H1 (cell line): ENCODE data around the gene TREM1. TPM values are rescaled to one million over a fixed set of nuclear protein-coding genes. Genes with fewer than 3 reads are reported as not detected.

Experiments used
- CTCF ChIA-PET: fragments of 300-600 bp; sonication (Branson Sonifier 250); formaldehyde crosslinking; loops from one replicate; lab custom pipeline; 2021; ENCODE audit not compliant: partially characterized antibody; lab: Charles Lee
- POLR2A ChIA-PET: fragments of 300-600 bp; sonication (Branson Sonifier 250); formaldehyde crosslinking; loops from one replicate; lab custom pipeline; 2021; ENCODE audit warnings: inconsistent platforms; ENCODE audit not compliant: partially characterized antibody; lab: Charles Lee
- DNase-seq, 2 experiments: peaks; one replicate each; pipeline versions ENCODE4 v3.0.0 to v3.0.0-alpha.2; 2010 to 2022; ENCODE audit warnings: low spot score in 2 of 2, low read depth in 1 of 2, mixed read lengths in 1 of 2
- FAIRE-seq: peaks from 2 replicates; lab custom pipeline; 2011; peaks lifted over from hg19 to GRCh38; lab: Jason Lieb, UNC
- H2AFZ ChIP-seq: 2 replicates; pipeline ENCODE4 v1.8.1; 2012; ENCODE audit warnings: low read length, inconsistent platforms
- H2AK5ac ChIP-seq: 2 replicates; pipeline ENCODE4 v1.6.1; 2013; ENCODE audit warnings: low read depth, low read length
- H2BK120ac ChIP-seq: replicated peaks from 2 replicates; pipeline ENCODE3; 2013; ENCODE audit warnings: low read depth, low read length, inconsistent platforms
- H2BK12ac ChIP-seq: 2 replicates; pipeline ENCODE4 v1.6.1; 2013; ENCODE audit warnings: low read depth, low read length
- H2BK15ac ChIP-seq: 2 replicates; pipeline ENCODE4 v1.6.1; 2013; ENCODE audit warnings: low read length
- H2BK20ac ChIP-seq: 2 replicates; pipeline ENCODE4 v1.6.1; 2013; ENCODE audit warnings: low read length
- H2BK5ac ChIP-seq: 2 replicates; pipeline ENCODE4 v1.6.1; 2013; ENCODE audit warnings: low read depth, low read length
- H3K14ac ChIP-seq: 2 replicates; pipeline ENCODE4 v1.6.1; 2013; ENCODE audit warnings: inconsistent platforms; ENCODE audit not compliant: insufficient read length
- H3K18ac ChIP-seq: 2 replicates; pipeline ENCODE4 v1.6.1; 2013; ENCODE audit warnings: low read length; ENCODE audit errors: extremely low read depth
- H3K23ac ChIP-seq: 2 replicates; pipeline ENCODE4 v1.6.1; 2013; ENCODE audit warnings: inconsistent platforms; ENCODE audit not compliant: insufficient read length
- H3K23me2 ChIP-seq: 2 replicates; pipeline ENCODE4 v1.6.1; 2013; ENCODE audit warnings: low read depth, low read length
- H3K27ac ChIP-seq: 2 replicates; pipeline ENCODE4 v1.6.1; 2011; ENCODE audit warnings: low read depth, low read length, inconsistent platforms
- H3K27me3 ChIP-seq, 4 experiments: replicated peaks in 1 of 4; 1 replicate in 1 of 4; 2 replicates in 3 of 4; pipeline versions ENCODE4 v1.6.1 to v1.8.1; 2011 to 2013; ENCODE audit warnings: low read length in 3 of 4, mild to moderate bottlenecking in 3 of 4, inconsistent platforms in 2 of 4, mixed read lengths in 2 of 4, moderate library complexity in 1 of 4; ENCODE audit not compliant: control insufficient read depth in 3 of 4, insufficient read depth in 3 of 4; ENCODE audit errors: extremely low read depth in 1 of 4
- H3K36me3 ChIP-seq, 4 experiments: 2 replicates each; pipeline versions ENCODE4 v1.6.1 to v1.8.1; 2011 to 2013; ENCODE audit warnings: mild to moderate bottlenecking in 4 of 4, low read length in 3 of 4, moderate library complexity in 2 of 4, control low read depth in 1 of 4, inconsistent platforms in 1 of 4; ENCODE audit not compliant: insufficient read depth in 4 of 4, control insufficient read depth in 2 of 4
- H3K4ac ChIP-seq: replicated peaks from 2 replicates; pipeline ENCODE3; 2013; ENCODE audit warnings: low read length, low read depth, mixed read lengths, inconsistent platforms; ENCODE audit not compliant: insufficient read length
- H3K4me1 ChIP-seq, 4 experiments: replicated peaks in 1 of 4; 1 replicate in 1 of 4; 2 replicates in 3 of 4; pipeline versions ENCODE4 v1.6.1 to v1.8.1; 2011 to 2013; ENCODE audit warnings: low read length in 3 of 4, inconsistent platforms in 2 of 4, mixed read lengths in 1 of 4; ENCODE audit not compliant: insufficient read depth in 4 of 4, control insufficient read depth in 3 of 4
- H3K4me2 ChIP-seq, 2 experiments: 2 replicates each; pipeline versions ENCODE4 v1.6.1 to v1.8.1; 2011 to 2013; ENCODE audit warnings: low read depth in 2 of 2, low read length in 2 of 2, control low read depth in 1 of 2, inconsistent platforms in 1 of 2, mild to moderate bottlenecking in 1 of 2; ENCODE audit not compliant: insufficient read depth in 1 of 2
- H3K4me3 ChIP-seq, 4 experiments: fragments of 200-600, 300-600 bp in 1 of 4; sonication (generic), shearing (Covaris generic), sonication (Bioruptor Twin) in 1 of 4; 2 replicates each; pipeline versions ENCODE4 v1.5.1 to v1.8.1; 2011 to 2016; ENCODE audit warnings: low read length in 4 of 4, low read depth in 3 of 4, control low read depth in 2 of 4, inconsistent platforms in 2 of 4, mild to moderate bottlenecking in 2 of 4, mixed read lengths in 1 of 4, moderate library complexity in 1 of 4; ENCODE audit not compliant: insufficient read depth in 2 of 4; ENCODE audit errors: extremely low read depth in 1 of 4
- H3K56ac ChIP-seq: replicated peaks from 2 replicates; pipeline ENCODE3; 2013; ENCODE audit warnings: low read depth, mild to moderate bottlenecking, mixed read lengths, low read length, inconsistent platforms; ENCODE audit not compliant: insufficient read length
- H3K79me1 ChIP-seq: 2 replicates; pipeline ENCODE4 v1.6.1; 2013; ENCODE audit warnings: low read depth, low read length, control low read depth
- H3K79me2 ChIP-seq, 2 experiments: 2 replicates each; pipeline versions ENCODE4 v1.6.1 to v1.8.1; 2012 to 2013; ENCODE audit warnings: low read length in 2 of 2, mild to moderate bottlenecking in 2 of 2, inconsistent platforms in 1 of 2; ENCODE audit not compliant: insufficient read depth in 2 of 2, control insufficient read depth in 1 of 2
- H3K9ac ChIP-seq, 4 experiments: replicated peaks in 1 of 4; 1 replicate in 1 of 4; 2 replicates in 3 of 4; pipeline versions ENCODE4 v1.6.1 to v1.8.1; 2011 to 2013; ENCODE audit warnings: low read depth in 3 of 4, low read length in 3 of 4, control low read depth in 2 of 4, mild to moderate bottlenecking in 2 of 4, moderate library complexity in 2 of 4, inconsistent platforms in 1 of 4; ENCODE audit errors: extremely low read depth in 1 of 4
- H3K9me3 ChIP-seq, 2 experiments: 2 replicates each; pipeline versions ENCODE4 v1.6.1 to v1.8.1; 2012 to 2013; ENCODE audit warnings: mild to moderate bottlenecking in 2 of 2, moderate library complexity in 2 of 2, control low read depth in 1 of 2, inconsistent platforms in 1 of 2, low read depth in 1 of 2, low read length in 1 of 2, mixed read lengths in 1 of 2; ENCODE audit not compliant: insufficient read depth in 2 of 2
- H4K20me1 ChIP-seq, 2 experiments: replicated peaks in 1 of 2; 2 replicates each; pipeline versions ENCODE3 to v1.8.1; 2011 to 2013; ENCODE audit warnings: inconsistent platforms in 2 of 2, low read length in 2 of 2, mild to moderate bottlenecking in 1 of 2; ENCODE audit not compliant: insufficient read depth in 2 of 2, control insufficient read depth in 1 of 2
- H4K5ac ChIP-seq: 2 replicates; pipeline ENCODE4 v1.6.1; 2013; ENCODE audit warnings: low read length, low read depth, mixed read lengths, inconsistent platforms; ENCODE audit not compliant: insufficient read length
- H4K8ac ChIP-seq: 2 replicates; pipeline ENCODE4 v1.8.0; 2013; ENCODE audit warnings: mild to moderate bottlenecking, moderate library complexity, low read length, inconsistent platforms; ENCODE audit not compliant: insufficient read depth; ENCODE audit errors: extremely low read depth
- H4K91ac ChIP-seq: replicated peaks from 2 replicates; pipeline ENCODE3; 2013; ENCODE audit warnings: low read length, mixed read lengths, inconsistent platforms; ENCODE audit not compliant: insufficient read length
- BACH1 ChIP-seq: IDR thresholded peaks from 2 replicates; pipeline ENCODE4 v1.6.1; 2012; ENCODE audit warnings: low read length, improper control_type of control experiment
- BRCA1 ChIP-seq: IDR thresholded peaks from 2 replicates; pipeline ENCODE4 v1.6.1; 2012; ENCODE audit warnings: low read depth, low read length, improper control_type of control experiment
- CHD2 ChIP-seq: IDR thresholded peaks from 2 replicates; pipeline ENCODE4 v1.6.1; 2012; ENCODE audit warnings: low read length, improper control_type of control experiment
- FOSL1 ChIP-seq: IDR thresholded peaks from 2 replicates; pipeline ENCODE4 v1.6.1; 2011; ENCODE audit warnings: mild to moderate bottlenecking, low read depth, low read length, moderate library complexity; ENCODE audit not compliant: insufficient read depth
- KDM5A ChIP-seq: fragments of 200-600 bp; IDR thresholded peaks from 2 replicates; pipeline ENCODE4 v1.7.1; 2012; ENCODE audit warnings: mild to moderate bottlenecking, low read length, inconsistent platforms, mixed read lengths
- NRF1 ChIP-seq: IDR thresholded peaks from 2 replicates; pipeline ENCODE4 v1.6.1; 2011; ENCODE audit warnings: mild to moderate bottlenecking, low read depth, low read length, improper control_type of control experiment
- PHF8 ChIP-seq: fragments of 200-600 bp; sonication (generic); conservative IDR thresholded peaks from 2 replicates; pipeline ENCODE4 v1.7.1; 2012; ENCODE audit warnings: low read depth, mild to moderate bottlenecking, inconsistent platforms, low read length, moderate library complexity
- RNF2 ChIP-seq: fragments of 200-900, 300-1000 bp; sonication (generic); IDR thresholded peaks from 2 replicates; pipeline ENCODE4 v1.7.1; 2016; ENCODE audit warnings: borderline replicate concordance, low read depth, mild to moderate bottlenecking, antibody characterized with exemption, low read length; ENCODE audit not compliant: poor library complexity, severe bottlenecking; ENCODE audit errors: missing control alignments
- SP4 ChIP-seq: IDR thresholded peaks from 2 replicates; pipeline ENCODE4 v1.6.1; 2012; ENCODE audit warnings: low read length, inconsistent platforms
- SRF ChIP-seq: IDR thresholded peaks from 2 replicates; pipeline ENCODE4 v1.6.1; 2011; ENCODE audit warnings: mild to moderate bottlenecking, low read depth, low read length, moderate library complexity
- TBP ChIP-seq: IDR thresholded peaks from 2 replicates; pipeline ENCODE4 v1.6.1; 2011; ENCODE audit warnings: low read depth, low read length, improper control_type of control experiment
- WGBS, 2 experiments: shearing (Covaris generic) in 1 of 2; methylation state at CpG; one replicate each; pipeline versions ENCODE4 v1.1.6 to v1.1.7; 2013 to 2015; ENCODE audit warnings: low lambda C conversion rate in 2 of 2, mixed read lengths in 2 of 2, inconsistent platforms in 1 of 2, low coverage in 1 of 2, missing lambda C conversion rate in 1 of 2; ENCODE audit not compliant: insufficient replicate concordance in 2 of 2, insufficient coverage in 1 of 2, insufficient read length in 1 of 2; ENCODE audit errors: extremely low coverage in 1 of 2, missing lambda C conversion rate in 1 of 2; 5-methylcytosine and 5-hydroxymethylcytosine counted together
- polyA plus RNA-seq, 7 experiments: library from polyadenylated mRNA; depleted of rRNA in 3 of 7; stranded (reverse) in 5 of 7; unstranded in 2 of 7; fragments of >200 nt in 5 of 7; fragments of 200-250 nt in 2 of 7; gene quantifications; 1 replicate in 5 of 7; 2 replicates in 1 of 7; 4 replicates in 1 of 7; pipeline versions ENCODE4 v1.2.1 to v1.2.3, GENCODE V29; 2011 to 2013; ENCODE audit warnings: missing spikeins in 2 of 7, mixed read lengths in 2 of 7
- total RNA-seq: library from RNA; stranded (reverse); fragmentation: NEBNext Ultra II Directional; extraction: Animal tissue kit (Norgen Biotek cat#: 25700); gene quantifications from 2 replicates; pipeline ENCODE4 v1.2.1, GENCODE V29; 2021
- TF ChIP-seq, protein P1 (sequence below), 3 experiments: IDR thresholded peaks; 1 replicate in 2 of 3; 2 replicates in 1 of 3; pipeline versions ENCODE4 v1.5.1 to v1.6.1; 2011; ENCODE audit warnings: low read length in 3 of 3, mild to moderate bottlenecking in 3 of 3, inconsistent platforms in 2 of 3, low read depth in 1 of 3, moderate library complexity in 1 of 3; ENCODE audit not compliant: insufficient read depth in 1 of 3; ENCODE audit errors: control extremely low read depth in 1 of 3

The TREM1 gene
- total and polyA plus RNA-seq, 2 of the 8 experiments (the other 6 are each of a cell fraction or from before 2014, with no cell fraction given): not detected

DNA sequence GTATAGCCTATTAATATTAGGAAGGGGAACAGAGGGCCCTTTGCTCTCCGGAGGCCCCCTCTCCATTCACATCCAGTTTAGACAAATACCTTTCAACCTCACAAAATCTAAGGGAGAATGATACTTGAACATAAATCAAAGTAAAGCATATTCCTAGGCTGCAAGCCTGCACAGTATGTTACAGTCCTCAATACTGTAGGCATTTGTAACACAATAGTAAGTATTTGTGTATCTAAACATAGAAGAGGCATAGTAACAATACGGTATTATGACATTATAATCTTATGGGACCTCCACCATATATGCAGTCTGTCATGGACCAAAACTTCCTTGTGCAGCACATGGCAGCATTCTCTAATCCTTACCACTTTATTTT is 2.3 kb upstream of the TREM1 start:
- Histone ChIP-seq H4K5ac (no peak overlapping the region), H2BK120ac (no peak overlapping the region), H4K8ac (no peak overlapping the region), H3K36me3 (no peaks in the 10 kb centered on the region), H3K79me2 (no peaks in the 10 kb centered on the region), H4K20me1 (no peaks in the 10 kb centered on the region), H2BK20ac (no peak overlapping the region), H3K79me1 (no peaks in the 10 kb centered on the region), H3K4me1 (peaks cover 0 to 5% (median 0%) of the 10 kb centered on the region in 4 experiments; a peak in 2 of 7 replicates), H3K23me2 (no peaks in the 10 kb centered on the region), H3K4me2 (no peak overlapping the region), H3K27me3 (peaks cover 2 to 19% (median 9%) of the 10 kb centered on the region in 4 experiments), H3K9ac (no peak overlapping the region), H2AFZ (no peak overlapping the region), H4K91ac (no peak overlapping the region), H3K4me3 (no peak overlapping the region), H2BK12ac (no peak overlapping the region), H2AK5ac (no peak overlapping the region), H3K9me3 (no peaks in the 10 kb centered on the region), H3K56ac (no peak overlapping the region), H2BK5ac (no peak overlapping the region), H3K18ac (no peak overlapping the region), H3K14ac (no peak overlapping the region), H3K23ac (no peak overlapping the region), H3K27ac (no peak overlapping the region), H2BK15ac (no peak overlapping the region), H3K4ac (no peak overlapping the region)
- ChIA-PET POLR2A (interaction anchor here (1.4 kb wide), 1 partner anchor 18 kb away, joined by 3 read pairs; no protein-coding TSS in a partner anchor), CTCF (interaction anchor here (0.8 to 2.6 kb wide), 2 partner anchors 31 to 107 kb away, joined by 4 to 6 read pairs; no protein-coding TSS in a partner anchor)
- WGBS, 2 experiments: 91% methylated on average over 2 of the region's 2 CpGs; no CpG with 5 or more reads in 1 of the 2 experiments
- DNase-seq (no peak), FAIRE-seq (no peak)
- no peak for TF ChIP-seq RNF2
- TF ChIP-seq TBP: no peak
- no peak for TF ChIP-seq BACH1
- no peak for TF ChIP-seq CHD2
- TF ChIP-seq KDM5A: no peak
- no peak for TF ChIP-seq PHF8
- TF ChIP-seq SP4: no peak
- TF ChIP-seq, protein P1, sequence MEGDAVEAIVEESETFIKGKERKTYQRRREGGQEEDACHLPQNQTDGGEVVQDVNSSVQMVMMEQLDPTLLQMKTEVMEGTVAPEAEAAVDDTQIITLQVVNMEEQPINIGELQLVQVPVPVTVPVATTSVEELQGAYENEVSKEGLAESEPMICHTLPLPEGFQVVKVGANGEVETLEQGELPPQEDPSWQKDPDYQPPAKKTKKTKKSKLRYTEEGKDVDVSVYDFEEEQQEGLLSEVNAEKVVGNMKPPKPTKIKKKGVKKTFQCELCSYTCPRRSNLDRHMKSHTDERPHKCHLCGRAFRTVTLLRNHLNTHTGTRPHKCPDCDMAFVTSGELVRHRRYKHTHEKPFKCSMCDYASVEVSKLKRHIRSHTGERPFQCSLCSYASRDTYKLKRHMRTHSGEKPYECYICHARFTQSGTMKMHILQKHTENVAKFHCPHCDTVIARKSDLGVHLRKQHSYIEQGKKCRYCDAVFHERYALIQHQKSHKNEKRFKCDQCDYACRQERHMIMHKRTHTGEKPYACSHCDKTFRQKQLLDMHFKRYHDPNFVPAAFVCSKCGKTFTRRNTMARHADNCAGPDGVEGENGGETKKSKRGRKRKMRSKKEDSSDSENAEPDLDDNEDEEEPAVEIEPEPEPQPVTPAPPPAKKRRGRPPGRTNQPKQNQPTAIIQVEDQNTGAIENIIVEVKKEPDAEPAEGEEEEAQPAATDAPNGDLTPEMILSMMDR (IDR thresholded peaks at IDR 0.05; ENCODE audit: control extremely low read depth in 1 of 3, insufficient read depth in 1 of 3, low read depth in 1 of 3, low read length in 3 of 3): no peak
- no peak for TF ChIP-seq SRF
- TF ChIP-seq NRF1: no peak
- no peak for TF ChIP-seq FOSL1
- TF ChIP-seq BRCA1: no peak
